ENCODE measurements around the gene DDX31.

The DDX31 gene

GRCh38 chr9:132591751-132592314 is 78.0 kb downstream of the DDX31 start:
- no peak for DNase-seq

DNA sequence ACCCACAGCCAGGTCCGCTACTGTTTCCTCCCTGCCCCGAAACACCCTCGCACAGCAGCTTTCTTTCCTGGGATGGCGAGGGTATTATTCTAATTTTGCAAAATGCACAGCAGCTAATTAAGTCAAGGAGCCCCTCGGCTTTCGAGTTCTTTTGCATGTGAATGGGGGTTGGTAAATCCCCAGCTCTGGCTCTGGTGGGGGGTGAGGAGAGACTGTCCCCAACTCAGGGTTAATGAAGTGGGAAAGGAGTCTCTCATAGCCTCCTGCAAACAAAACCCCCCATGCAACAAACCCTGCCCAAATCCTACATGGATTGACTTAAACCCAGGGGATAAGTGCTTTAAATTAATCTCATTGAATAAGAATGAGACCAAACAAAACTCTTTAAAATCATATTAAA is 78.5 kb downstream of the DDX31 start:
- no peak for DNase-seq

DNA sequence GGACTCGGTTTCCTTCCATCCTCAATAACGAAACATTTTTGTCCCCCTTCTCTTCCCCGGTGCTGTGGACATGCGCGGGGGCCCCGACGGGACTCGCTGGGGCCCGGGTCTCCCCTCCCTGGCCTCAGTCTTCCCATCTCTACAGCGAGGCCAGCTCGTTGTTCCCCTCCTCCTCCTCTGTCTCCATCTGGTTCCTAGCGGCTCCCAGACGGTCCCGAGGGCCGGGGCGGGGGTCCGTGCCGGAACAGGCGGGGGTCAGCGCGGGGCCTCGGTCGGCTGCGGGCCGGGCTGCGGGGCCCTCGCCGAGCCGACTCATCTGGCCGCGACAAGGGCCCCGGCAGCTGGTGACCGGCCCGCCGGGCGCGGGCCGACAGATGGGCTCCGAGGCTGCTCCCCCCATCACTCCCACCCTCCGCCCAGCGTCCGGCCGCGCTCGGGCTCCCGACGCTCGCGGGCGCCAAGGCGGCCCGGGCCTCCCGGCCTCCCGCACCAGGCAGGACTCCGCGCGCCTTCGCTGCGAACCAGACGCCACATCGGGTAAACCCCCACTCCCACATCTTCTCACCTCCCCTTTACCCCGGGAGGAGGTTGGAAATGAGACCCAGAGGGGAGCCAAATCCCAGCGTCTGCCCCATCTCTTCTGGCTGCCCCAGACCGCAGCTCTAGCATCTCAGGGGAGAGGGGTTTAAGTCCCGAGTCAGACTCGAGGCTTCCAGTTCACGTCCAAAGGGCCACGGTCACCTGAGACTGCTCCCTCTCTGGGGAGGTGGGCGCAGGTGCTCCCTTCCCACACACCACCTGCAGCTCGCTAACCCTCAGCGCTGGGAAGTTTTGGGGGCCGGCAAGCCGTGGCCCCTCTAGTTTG is 79.2 kb downstream of the DDX31 start:
- no peak for DNase-seq

DNA sequence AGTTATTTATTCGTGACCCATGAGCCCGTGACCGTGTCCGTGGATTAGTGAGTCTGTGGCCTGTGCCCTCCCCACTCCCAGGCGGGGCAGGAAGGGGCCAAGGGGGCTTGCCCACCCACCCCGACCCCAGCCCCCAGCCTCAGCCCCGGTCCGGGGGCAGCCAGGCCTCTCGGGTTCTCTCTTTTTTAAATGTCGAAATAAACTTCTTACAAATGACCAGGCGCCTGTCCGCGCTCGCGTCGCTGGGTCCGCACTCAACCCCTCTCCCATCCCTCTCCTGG is 79.8 kb downstream of the DDX31 start:
- no peak for DNase-seq

DNA sequence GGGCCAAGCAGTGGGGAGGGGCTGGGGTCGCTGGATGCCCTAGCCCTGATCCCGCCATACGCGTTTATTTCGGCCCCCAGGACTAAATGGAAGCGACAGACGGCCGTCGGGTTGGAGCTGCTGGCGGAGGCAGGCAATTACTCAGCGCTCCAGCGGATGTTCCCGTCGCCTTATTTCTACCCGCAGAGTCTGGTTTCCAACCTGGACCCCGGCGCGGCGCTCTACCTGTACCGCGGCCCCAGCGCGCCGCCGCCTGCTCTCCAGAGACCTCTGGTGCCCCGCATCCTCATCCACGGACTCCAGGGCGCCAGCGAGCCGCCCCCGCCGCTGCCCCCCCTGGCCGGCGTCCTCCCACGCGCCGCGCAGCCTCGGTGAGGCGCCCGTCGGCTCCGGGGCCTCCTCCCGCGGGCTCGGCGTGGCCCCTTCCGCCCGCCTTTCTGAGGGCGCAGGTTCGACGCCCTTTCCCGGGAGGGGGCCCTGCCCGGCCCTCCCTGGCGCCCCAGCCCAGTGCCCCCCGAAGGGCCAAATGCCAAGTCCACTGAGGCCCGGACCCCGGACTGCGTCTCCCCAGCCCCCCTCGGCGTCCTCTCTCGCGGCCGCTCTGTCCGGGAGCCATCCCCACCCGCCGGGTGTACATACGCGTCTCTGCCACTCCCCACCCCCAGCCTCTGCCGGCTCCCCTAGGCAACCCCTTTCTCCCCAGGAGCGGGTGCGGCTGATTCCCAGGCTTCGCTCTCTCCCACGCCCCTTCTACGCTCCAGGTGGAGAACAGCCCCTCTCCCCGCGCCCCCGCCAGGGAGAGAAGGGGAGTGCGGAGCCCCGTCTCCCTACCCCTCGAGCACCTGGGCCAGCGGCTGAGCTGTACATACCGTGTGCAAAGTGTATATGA is 80.4 kb downstream of the DDX31 start:
- DNase-seq = no peak

- no peak for DNase-seq
Observed at GRCh38 chr9:132588501-132589147, 81.2 kb downstream of the DDX31 start.

- DNase-seq = no peak
Observed at GRCh38 chr9:132588098-132588497, 81.7 kb downstream of the DDX31 start.

- no peak for DNase-seq
Observed at GRCh38 chr9:132587592-132587955, 82.2 kb downstream of the DDX31 start.

DNA sequence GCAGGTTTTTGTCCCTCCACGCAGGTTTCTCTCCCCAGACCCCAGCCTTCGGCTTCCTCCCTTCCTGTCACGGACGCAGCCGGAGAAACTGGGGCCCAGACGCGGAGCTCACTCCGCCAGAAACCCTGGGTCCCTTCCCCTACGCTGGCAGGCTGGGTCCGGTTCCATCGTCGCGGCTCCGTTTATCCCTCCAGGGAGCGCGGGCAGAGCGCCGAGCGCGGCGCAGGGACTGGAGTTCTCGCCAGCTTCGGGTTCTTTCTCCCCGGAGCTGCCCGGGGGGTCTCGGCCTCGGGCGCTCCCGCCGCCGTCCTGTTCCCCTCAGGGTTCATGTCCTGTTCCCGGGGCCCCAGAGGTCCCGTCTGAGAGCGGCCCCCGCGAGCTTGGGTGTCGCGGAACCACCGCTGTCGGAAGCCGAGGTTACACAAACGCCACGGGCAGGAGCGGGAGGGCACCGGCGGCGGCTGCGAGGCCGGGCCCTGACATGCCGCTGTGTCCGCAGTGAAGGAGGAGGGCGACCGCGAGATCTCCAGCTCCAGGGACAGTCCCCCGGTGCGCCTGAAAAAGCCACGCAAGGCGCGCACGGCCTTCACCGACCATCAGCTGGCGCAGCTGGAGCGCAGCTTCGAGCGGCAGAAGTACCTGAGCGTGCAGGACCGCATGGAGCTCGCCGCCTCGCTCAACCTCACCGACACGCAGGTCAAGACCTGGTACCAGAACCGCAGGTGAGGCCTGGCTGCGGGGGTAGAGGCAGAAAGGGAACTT is 82.8 kb downstream of the DDX31 start:
- no peak for DNase-seq

DNA sequence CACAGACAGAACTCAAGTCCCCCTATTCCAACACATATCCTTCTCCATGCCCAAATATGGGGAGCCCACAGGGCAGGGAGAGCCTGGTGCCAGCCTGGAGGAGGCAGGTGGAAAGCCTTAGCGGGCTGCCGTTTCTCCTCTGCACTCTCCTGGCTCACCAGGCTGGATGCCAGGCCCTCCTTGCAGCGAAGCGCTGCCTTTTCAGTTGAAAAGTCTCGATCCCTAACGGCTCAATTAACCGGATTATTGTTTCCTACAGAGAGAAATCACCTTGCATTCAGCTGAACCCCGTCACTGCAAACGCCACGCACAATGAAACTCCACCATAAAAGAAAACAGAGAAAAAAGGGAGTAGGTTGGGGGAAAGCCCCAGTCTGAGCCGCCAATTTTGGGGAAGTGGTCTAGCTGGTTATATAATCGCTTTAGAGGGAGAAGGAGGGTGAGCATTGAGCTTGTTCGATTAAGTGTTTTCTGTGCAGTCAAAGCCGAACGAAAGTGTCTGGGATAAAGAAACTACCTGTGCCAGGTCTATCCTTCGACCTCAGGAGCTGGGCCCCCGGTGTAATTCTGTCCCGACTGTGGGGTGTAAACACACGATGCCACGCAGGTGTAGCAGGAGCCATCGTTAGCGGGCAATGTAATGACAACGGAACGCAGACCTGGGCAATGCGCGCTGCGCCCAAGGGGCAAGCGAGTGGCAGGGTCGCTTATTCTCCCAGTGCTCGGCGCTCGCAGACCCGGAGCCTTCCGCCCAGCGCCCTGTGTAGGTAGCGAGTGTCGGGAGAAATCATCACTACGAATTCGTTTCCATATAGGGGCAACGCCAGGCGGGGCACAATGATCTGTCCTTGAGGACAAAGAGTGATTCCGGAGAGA is 83.6 kb downstream of the DDX31 start:
- DNase-seq = no peak

- no peak for DNase-seq
Observed at GRCh38 chr9:132584601-132585560, 84.9 kb downstream of the DDX31 start.

DNA sequence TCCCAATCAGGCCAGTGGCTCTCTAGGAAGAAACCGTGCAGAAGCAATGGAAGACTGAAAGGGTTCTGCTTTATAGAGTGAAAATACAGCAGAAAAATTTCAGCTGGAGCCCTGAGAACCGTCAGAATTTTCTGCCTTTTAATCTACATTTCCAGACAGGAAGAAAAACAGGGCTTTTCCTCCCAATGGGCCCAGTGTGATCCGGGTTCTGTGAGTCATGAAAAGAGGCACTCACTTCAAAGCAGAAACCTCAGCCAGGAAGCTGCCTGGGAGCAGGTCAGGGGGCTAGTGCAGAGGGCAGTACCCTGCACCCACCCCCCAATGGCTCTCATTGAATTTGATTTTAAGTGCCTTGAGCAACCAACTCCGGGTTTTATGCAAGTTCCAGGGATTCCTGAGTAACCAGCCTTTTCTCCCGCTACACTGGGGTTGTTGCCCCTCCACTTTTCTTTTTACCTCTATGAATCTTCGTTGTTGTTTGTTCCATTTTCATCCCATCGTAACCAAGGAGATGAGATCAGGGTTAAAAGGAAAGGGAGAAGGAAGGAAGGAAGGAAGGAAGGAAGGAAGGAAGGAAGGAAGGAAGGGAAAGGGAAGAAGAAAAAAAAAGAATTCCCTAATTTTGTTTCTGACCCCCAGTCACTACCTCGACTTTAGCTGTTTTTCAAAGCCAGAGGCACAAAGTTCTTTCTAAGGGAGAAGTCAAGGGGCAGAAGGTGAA is 86.0 kb downstream of the DDX31 start:
- DNase-seq = no peak

DNA sequence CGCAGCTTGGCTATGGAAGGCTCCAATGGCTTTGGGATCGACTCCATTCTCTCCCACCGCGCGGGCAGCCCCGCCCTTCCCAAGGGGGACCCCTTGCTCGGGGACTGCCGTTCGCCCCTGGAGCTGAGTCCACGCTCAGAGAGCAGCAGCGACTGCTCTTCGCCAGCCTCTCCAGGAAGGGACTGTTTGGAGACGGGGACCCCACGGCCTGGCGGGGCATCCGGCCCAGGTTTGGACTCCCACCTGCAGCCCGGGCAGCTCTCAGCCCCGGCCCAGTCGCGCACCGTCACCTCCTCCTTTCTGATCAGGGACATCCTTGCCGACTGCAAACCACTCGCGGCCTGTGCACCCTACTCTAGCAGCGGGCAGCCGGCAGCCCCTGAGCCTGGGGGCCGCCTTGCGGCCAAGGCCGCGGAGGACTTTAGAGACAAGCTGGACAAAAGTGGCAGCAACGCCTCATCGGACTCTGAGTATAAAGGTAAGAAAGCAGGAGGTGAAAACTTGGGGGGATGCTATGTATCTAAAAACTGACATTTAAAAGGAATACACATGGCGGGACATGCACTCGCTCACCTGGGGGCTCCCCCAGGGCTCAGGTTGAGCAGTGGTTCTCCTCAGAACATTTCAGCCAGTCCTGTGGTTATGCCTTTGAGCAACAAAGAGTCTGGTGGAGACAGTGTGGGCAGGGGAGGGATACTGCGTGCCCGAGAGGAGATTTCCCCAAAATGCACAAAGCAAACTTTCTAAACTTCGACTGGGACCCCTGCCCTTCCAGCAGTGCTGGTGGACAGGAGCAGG is 86.8 kb downstream of the DDX31 start:
- no peak for DNase-seq

DNA sequence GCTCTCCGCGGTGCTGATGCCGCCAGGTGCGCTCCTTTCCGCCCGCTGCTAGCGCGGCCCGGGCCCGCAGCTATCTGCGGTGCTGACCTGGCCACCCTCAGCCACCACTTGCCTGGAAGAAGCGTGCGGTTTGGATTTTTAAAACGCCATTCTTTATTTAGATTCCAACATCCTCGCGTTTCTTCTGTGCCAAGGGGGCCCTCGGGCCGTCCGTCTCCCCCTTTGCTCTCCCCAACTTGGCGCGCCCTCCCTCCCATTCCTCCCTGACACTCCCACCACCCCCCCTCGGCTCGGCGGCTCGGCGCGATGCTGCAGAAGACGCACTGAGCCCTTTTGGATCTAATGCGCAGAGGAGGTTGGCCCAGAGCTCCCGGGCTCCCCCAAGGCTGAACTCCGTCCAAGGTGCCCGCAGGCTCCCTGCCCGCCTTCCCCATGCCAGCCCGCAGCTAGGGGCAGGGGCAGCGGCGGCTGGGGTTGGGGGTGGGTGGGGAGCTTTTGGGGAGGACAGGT is 87.5 kb downstream of the DDX31 start, which contains the start of gene BARHL1:
BARHL1 (plus strand) TSS at position 331 of the 510 bp plus-strand sequence. CDS start 192 bp downstream, outside the sequence.
- DNase-seq = no peak

DNA sequence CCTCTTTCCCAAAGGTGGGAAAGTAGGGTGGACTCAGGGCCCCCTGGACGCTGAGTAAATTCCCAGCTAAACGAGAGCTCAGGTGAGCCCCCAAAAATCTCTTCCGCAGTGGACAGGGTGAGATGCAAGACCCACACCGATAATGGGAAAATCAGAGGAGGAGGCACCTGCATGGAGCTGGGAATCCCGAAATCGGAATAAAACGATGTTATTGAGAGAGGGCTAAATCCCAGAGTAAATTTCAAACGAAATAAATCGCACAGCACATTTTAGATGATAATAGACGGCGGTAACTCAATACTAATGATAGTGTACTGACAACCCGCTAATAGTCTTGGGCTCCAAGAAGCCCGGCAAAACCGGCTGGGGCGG is 90.4 kb downstream of the DDX31 start:
- DNase-seq = no peak

DNA sequence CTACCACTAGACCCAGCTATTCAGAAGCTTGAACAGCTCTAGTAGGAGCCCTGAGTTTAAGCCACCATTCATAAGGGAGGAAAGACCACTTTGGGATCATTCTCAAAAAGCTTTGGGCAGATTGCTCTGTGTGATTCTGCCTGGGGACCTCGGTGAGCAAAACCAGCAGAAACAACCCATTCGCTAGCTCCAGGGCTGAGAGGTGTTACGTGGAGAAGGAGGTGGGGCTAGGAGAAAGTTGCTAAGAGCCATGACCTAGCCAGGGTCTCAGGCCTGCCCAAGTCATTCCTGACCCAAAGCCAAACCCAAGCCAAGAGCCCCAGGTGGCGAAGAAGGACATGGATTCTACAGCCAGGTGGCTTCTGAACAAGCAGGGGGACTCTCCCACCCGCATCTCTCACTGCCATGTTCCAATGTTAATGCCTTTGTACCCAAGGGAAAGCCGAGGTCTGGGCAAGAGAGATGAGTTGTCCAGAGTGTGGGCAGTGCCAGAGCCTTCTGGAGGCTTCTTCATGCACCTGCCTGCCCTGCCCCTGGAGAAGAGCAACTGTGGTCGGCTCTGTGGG is 91.3 kb downstream of the DDX31 start:
- no peak for DNase-seq

- no peak for DNase-seq
Observed at GRCh38 chr9:132577119-132577518, 92.7 kb downstream of the DDX31 start.

DNA sequence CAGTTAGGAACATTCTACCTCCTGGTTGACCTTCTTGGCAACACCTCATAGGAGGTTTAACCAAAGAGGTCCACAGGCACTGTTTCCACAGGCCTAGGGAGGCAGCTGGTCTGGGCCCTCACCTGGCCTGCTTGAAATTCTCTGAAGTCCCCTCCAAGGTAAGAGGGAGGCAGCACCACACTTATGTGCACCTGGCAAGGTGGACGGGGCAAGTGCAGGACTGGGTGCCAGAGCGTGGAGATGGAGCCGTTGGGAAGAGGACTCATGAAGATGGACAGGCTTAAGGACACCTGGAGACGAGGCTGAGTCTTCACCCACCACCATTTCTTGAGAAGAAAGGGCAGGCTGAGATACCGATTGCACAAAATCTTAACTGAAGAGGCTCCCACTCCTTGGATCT is 94.0 kb downstream of the DDX31 start:
- DNase-seq = no peak
